HepG2 (cell line): ENCODE results near the gene CD207. TPM values are rescaled to one million over a fixed set of nuclear protein-coding genes. Genes with fewer than 3 reads are reported as not detected.
A peak's percentile ranks its signal among the peaks of the same experiment; 100 is the strongest.

Experiments used
- BORCS8-MEF2B ChIP-seq: sonication (generic); formaldehyde crosslinking; IDR thresholded peaks from 2 replicates; pipeline ENCODE4 v1.8.0; 2022; ENCODE audit warnings: mild to moderate bottlenecking, missing genetic modification reagents
- CENPBD1 ChIP-seq: sonication (generic); formaldehyde crosslinking; IDR thresholded peaks from 2 replicates; pipeline ENCODE4 v1.8.0; 2022; ENCODE audit warnings: missing genetic modification reagents, low read depth, mild to moderate bottlenecking, borderline replicate concordance
- ELF4 ChIP-seq: sonication (generic); formaldehyde crosslinking; IDR thresholded peaks from 2 replicates; pipeline ENCODE4 v1.5.0; 2020; ENCODE audit warnings: missing genetic modification reagents, mild to moderate bottlenecking, moderate library complexity, borderline replicate concordance
- FOSL2 ChIP-seq: sonication (generic); formaldehyde crosslinking; IDR thresholded peaks from 2 replicates; pipeline ENCODE4 v1.4.0; 2020; ENCODE audit warnings: missing genetic modification reagents
- GATAD2A ChIP-seq: IDR thresholded peaks from 2 replicates; pipeline ENCODE4 v1.6.1; 2016
- HDAC1 ChIP-seq: sonication (generic); formaldehyde crosslinking; IDR thresholded peaks from 2 replicates; pipeline ENCODE4 v1.5.1; 2020; ENCODE audit warnings: mild to moderate bottlenecking, missing genetic modification reagents
- IRF2 ChIP-seq: IDR thresholded peaks from 2 replicates; pipeline ENCODE4 v1.6.1; 2018; ENCODE audit warnings: missing genetic modification reagents, missing compliant biosample characterization
- IRX3 ChIP-seq: sonication (generic); formaldehyde crosslinking; IDR thresholded peaks from 2 replicates; pipeline ENCODE4 v1.8.1; 2023; ENCODE audit warnings: mild to moderate bottlenecking, low read depth, missing genetic modification reagents, borderline replicate concordance
- KDM3A ChIP-seq: IDR thresholded peaks from 2 replicates; pipeline ENCODE4 v1.6.1; 2018; ENCODE audit warnings: low read depth, missing compliant biosample characterization
- NCOA2 ChIP-seq: sonication (generic); formaldehyde crosslinking; IDR thresholded peaks from 2 replicates; pipeline ENCODE4 v1.8.0; 2022; ENCODE audit warnings: inconsistent platforms
- NFE2L1 ChIP-seq: sonication (generic); formaldehyde crosslinking; IDR thresholded peaks from 2 replicates; pipeline ENCODE4 v1.4.0; 2020; ENCODE audit warnings: missing genetic modification reagents, mild to moderate bottlenecking, borderline replicate concordance
- NONO ChIP-seq, 2 experiments: fragments of 450-650 bp in 1 of 2; sonication (generic) in 1 of 2; formaldehyde crosslinking in 1 of 2; IDR thresholded peaks in 1 of 2; conservative IDR thresholded peaks in 1 of 2; 2 replicates each; pipeline versions ENCODE4 v1.6.1 to v1.8.0; 2017 to 2022; ENCODE audit warnings: mild to moderate bottlenecking in 1 of 2, missing genetic modification reagents in 1 of 2, moderate library complexity in 1 of 2
- ONECUT2 ChIP-seq: sonication (generic); formaldehyde crosslinking; IDR thresholded peaks from 2 replicates; pipeline ENCODE4 v1.4.0; 2020; ENCODE audit warnings: missing genetic modification reagents
- PAF1 ChIP-seq: IDR thresholded peaks from 2 replicates; pipeline ENCODE4 v1.6.1; 2016; ENCODE audit warnings: missing genetic modification reagents, missing compliant biosample characterization
- POGK ChIP-seq: sonication (generic); formaldehyde crosslinking; conservative IDR thresholded peaks from 2 replicates; pipeline ENCODE4 v1.8.0; 2022; ENCODE audit warnings: mild to moderate bottlenecking, moderate library complexity, missing genetic modification reagents
- REPIN1 ChIP-seq: sonication (generic); formaldehyde crosslinking; IDR thresholded peaks from 2 replicates; pipeline ENCODE4 v1.8.0; 2022; ENCODE audit warnings: missing genetic modification reagents, low read depth, mild to moderate bottlenecking, borderline replicate concordance
- SMC3 ChIP-seq: IDR thresholded peaks from 2 replicates; pipeline ENCODE4 v1.6.1; 2011; ENCODE audit warnings: low read length, improper control_type of control experiment
- SSRP1 ChIP-seq: IDR thresholded peaks from 2 replicates; pipeline ENCODE4 v1.6.1; 2016; ENCODE audit warnings: control low read depth
- WIZ ChIP-seq: sonication (generic); formaldehyde crosslinking; IDR thresholded peaks from 2 replicates; pipeline ENCODE4 v1.5.1; 2020; ENCODE audit warnings: mild to moderate bottlenecking, missing genetic modification reagents
- YEATS2 ChIP-seq: sonication (generic); formaldehyde crosslinking; IDR thresholded peaks from 2 replicates; pipeline ENCODE4 v1.4.0; 2020; ENCODE audit warnings: missing genetic modification reagents, borderline replicate concordance
- YY1 ChIP-seq: IDR thresholded peaks from 2 replicates; pipeline ENCODE4 v1.6.1; 2011; ENCODE audit warnings: low read length, low read depth, moderate library complexity, mild to moderate bottlenecking; ENCODE audit not compliant: insufficient read depth, insufficient replicate concordance
- ZNF10 ChIP-seq: sonication (generic); formaldehyde crosslinking; IDR thresholded peaks from 2 replicates; pipeline ENCODE4 v1.4.0; 2020; ENCODE audit warnings: mild to moderate bottlenecking, low read depth, missing genetic modification reagents, borderline replicate concordance
- ZNF274 ChIP-seq: sonication (generic); formaldehyde crosslinking; IDR thresholded peaks from 2 replicates; pipeline ENCODE4 v1.5.1; 2020; ENCODE audit warnings: mild to moderate bottlenecking, missing genetic modification reagents
- ZNF432 ChIP-seq: sonication (generic); formaldehyde crosslinking; IDR thresholded peaks from 2 replicates; pipeline ENCODE4 v1.5.0; 2020; ENCODE audit warnings: missing genetic modification reagents, mild to moderate bottlenecking, borderline replicate concordance
- ZNF777 ChIP-seq: sonication (generic); formaldehyde crosslinking; IDR thresholded peaks from 2 replicates; pipeline ENCODE4 v1.4.0; 2020; ENCODE audit warnings: missing genetic modification reagents
- ZNF788 ChIP-seq: sonication (generic); formaldehyde crosslinking; IDR thresholded peaks from 2 replicates; pipeline ENCODE4 v1.5.0; 2020; ENCODE audit warnings: mild to moderate bottlenecking, missing genetic modification reagents, borderline replicate concordance
- polyA plus RNA-seq, 8 experiments: library from polyadenylated mRNA; depleted of rRNA in 3 of 8; stranded (reverse) in 7 of 8; unstranded in 1 of 8; fragments of >200 nt; fragmentation: Illumina TruSeq in 4 of 8; extraction: Trizol in 4 of 8; gene quantifications; 2 replicates each; pipeline versions ENCODE4 v1.2.1 to v1.2.3, GENCODE V29; 2011 to 2016; ENCODE audit warnings: low read depth in 4 of 8, missing spikeins in 1 of 8, mixed read lengths in 1 of 8; ENCODE audit not compliant: insufficient read depth in 1 of 8
- total RNA-seq, 5 experiments: library from RNA; depleted of rRNA; stranded (reverse); fragments of >200 nt; fragmentation: Illumina TruSeq; extraction: Trizol; gene quantifications; 2 replicates each; pipeline ENCODE4 v1.2.3, GENCODE V29; 2016; ENCODE audit warnings: low read depth in 1 of 5

Gene CD207
- total and polyA plus RNA-seq, 2 of the 13 experiments (the other 11 are each of a cell fraction or from before 2014, with no cell fraction given) = 0.09 to 0.15 TPM

DNA sequence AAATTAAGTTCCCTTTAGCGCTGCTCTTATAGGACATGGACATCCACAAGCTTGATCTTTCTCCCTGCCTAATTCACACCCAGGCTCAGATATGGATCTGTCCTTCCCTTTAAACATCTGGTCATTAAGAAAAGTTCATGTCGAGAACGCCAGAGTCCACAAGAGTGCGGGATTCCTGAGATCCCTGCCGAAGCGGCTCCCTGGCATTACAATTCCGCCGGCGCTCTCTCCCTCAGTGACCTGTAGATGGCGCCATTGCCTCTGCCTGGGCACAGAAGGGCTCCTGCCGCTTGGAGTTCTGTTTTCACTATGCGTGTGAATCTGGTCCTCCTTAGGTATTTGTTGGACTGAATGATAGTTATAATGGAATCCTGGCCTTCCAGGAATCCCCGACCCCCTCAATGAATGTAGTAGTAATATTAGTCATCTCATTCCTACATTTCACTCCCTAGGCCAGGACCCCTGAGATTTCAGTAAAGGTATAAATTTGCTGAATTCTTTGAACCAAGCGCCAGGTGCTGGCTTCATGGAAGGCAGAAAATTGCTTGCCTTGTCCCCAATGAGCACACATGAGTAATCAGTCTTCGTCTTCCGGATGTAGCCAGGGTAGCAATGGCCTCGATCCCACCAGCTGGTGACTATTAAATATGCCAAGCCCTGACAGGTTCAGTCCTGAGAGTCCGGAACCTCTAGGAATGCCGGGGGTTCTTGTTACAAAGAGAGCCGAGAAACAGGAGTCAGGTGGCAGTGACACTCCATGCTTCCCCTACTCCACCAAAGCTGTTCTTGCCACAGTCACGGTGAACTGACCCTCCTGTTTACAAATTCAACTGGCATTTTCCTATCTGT is 26.4 kb upstream of the CD207 start (continued):
- TF ChIP-seq POGK = 0 out of 2 replicates have a peak, but pooled peaks have one; percentile 36
- no peak for TF ChIP-seq ONECUT2 (CRISPR knock-in tag)
- no peak for TF ChIP-seq WIZ
- TF ChIP-seq CENPBD1 (CRISPR knock-in tag) = no peak
- no peak for TF ChIP-seq ELF4 (CRISPR knock-in tag)
- TF ChIP-seq PAF1 (CRISPR knock-in tag) = no peak
- TF ChIP-seq KDM3A (CRISPR knock-in tag) = 0 out of 2 replicates have a peak, but pooled peaks have one; percentile 46
- peak; percentile 38; the same call in 1 of the 2 replicates for TF ChIP-seq IRF2 (CRISPR knock-in tag)
- TF ChIP-seq HDAC1 (CRISPR knock-in tag) = no peak
- peak; percentile 40; the same call in 1 of the 2 replicates for TF ChIP-seq ZNF788 (CRISPR knock-in tag)
- no peak for TF ChIP-seq NONO (IDR thresholded peaks at IDR 0.05)
- TF ChIP-seq NONO (CRISPR knock-in tag; conservative IDR thresholded peaks at IDR 0.05) = no peak
- peak; percentile 31; the same call in 1 of the 2 replicates for TF ChIP-seq REPIN1 (CRISPR knock-in tag)
- TF ChIP-seq NFE2L1 (CRISPR knock-in tag) = no peak
- TF ChIP-seq NCOA2 (CRISPR knock-in tag) = no peak
- peak; percentile 51 for TF ChIP-seq YY1
- no peak for TF ChIP-seq ZNF777 (CRISPR knock-in tag)
- peak; percentile 45; the same call in 1 of the 2 replicates for TF ChIP-seq YEATS2 (CRISPR knock-in tag)
- no peak for TF ChIP-seq ZNF432
- TF ChIP-seq BORCS8-MEF2B = 0 out of 2 replicates have a peak, but pooled peaks have one; percentile 37
- peak; percentile 25; the same call in 1 of the 2 replicates for TF ChIP-seq FOSL2 (CRISPR knock-in tag)
- no peak for TF ChIP-seq IRX3 (CRISPR knock-in tag)
- TF ChIP-seq ZNF274 (CRISPR knock-in tag) = 0 out of 2 replicates have a peak, but pooled peaks have one; percentile 44
- TF ChIP-seq GATAD2A (CRISPR knock-in tag) = peak; percentile 38; the same call in 1 of the 2 replicates
- TF ChIP-seq SSRP1 (CRISPR knock-in tag) = no peak
- no peak for TF ChIP-seq ZNF10
- TF ChIP-seq SMC3 = peak; percentile 74
